Measurements from ENCODE around the gene SATL1. TPM values are rescaled to one million over a fixed set of nuclear protein-coding genes. Genes with fewer than 3 reads are reported as not detected.

SATL1 gene
- total RNA-seq, 1 experiment from 2014 or later: not detected

- Histone ChIP-seq H3K4me1 (ENCODE audit: control insufficient read depth in 1 of 2, insufficient read depth in 2 of 2, low read length in 2 of 2) (no peaks in the 10 kb centered on the region), H3K9me2 (ENCODE audit: insufficient read depth) (no peaks in the 10 kb centered on the region), H3K4me2 (ENCODE audit: low read length) (no peak overlapping the region), H3K27me3 (ENCODE audit: insufficient read depth, low read length) (0 out of 2 replicates have a peak, but pooled peaks cover 5% of the 10 kb centered on the region), H4K20me1 (ENCODE audit: insufficient read depth) (no peaks in the 10 kb centered on the region), H3K9ac (ENCODE audit: low read length) (no peak overlapping the region), H3K9me3 (ENCODE audit: control insufficient read depth in 1 of 2, insufficient read depth in 1 of 2, low read depth in 1 of 2, low read length in 2 of 2) (no peaks in the 10 kb centered on the region), H3K27ac (ENCODE audit: low read depth, low read length) (no peak overlapping the region), H3K36me3 (ENCODE audit: control insufficient read depth in 1 of 2, insufficient read depth in 2 of 2, low read length in 2 of 2) (no peaks in the 10 kb centered on the region), H3K79me2 (ENCODE audit: insufficient read depth, low read length) (no peaks in the 10 kb centered on the region), H3K4me3 (replicated peaks in 1 of 2; ENCODE audit: low read depth in 1 of 2, low read length in 2 of 2) (no peak overlapping the region), H2AFZ (ENCODE audit: low read depth, low read length, poor library complexity, severe bottlenecking) (no peak overlapping the region)
- no TSS peak for BruUV-seq (replicated peaks)
- TF ChIP-seq EZH2phosphoT487 (IDR thresholded peaks at IDR 0.05; ENCODE audit: borderline replicate concordance) (no peak), CEBPB (IDR thresholded peaks at IDR 0.05; ENCODE audit: low read depth) (no peak), TCF7L2 (IDR thresholded peaks at IDR 0.05; ENCODE audit: borderline replicate concordance, extremely low read depth, insufficient read depth, insufficient read length) (no peak), ZNF274 (IDR thresholded peaks at IDR 0.05; ENCODE audit: low read depth, low read length) (no peak), ELF1 (IDR thresholded peaks at IDR 0.05; ENCODE audit: borderline replicate concordance, low read depth) (no peak), POLR2A (IDR thresholded peaks at IDR 0.05; ENCODE audit: borderline replicate concordance, extremely low read depth, insufficient read depth, insufficient read length) (no peak), EZH2 (IDR thresholded peaks at IDR 0.05) (no peak), EGR1 (IDR thresholded peaks at IDR 0.05; ENCODE audit: low read depth) (no peak), REST (IDR thresholded peaks at IDR 0.05; ENCODE audit: low read depth) (no peak), SP1 (IDR thresholded peaks at IDR 0.05; ENCODE audit: low read depth) (no peak), CBX3 (IDR thresholded peaks at IDR 0.05; ENCODE audit: low read depth) (no peak), YY1 (IDR thresholded peaks at IDR 0.05; ENCODE audit: extremely low read depth, insufficient replicate concordance, low read depth, low read length) (no peak)
- ATAC-seq: no peak
- POLR2A ChIA-PET: no interaction called here
- DNase-seq (ENCODE audit: low read depth, low spot score): no peak
- CTCF ChIA-PET: no interaction called here
- intact Hi-C loops (cut with micrococcal nuclease): no loop called here
- RAD21 ChIA-PET (ENCODE audit: low non-redundant PET in 1 of 2, low total read pairs in 2 of 2, uncharacterized antibody in 2 of 2, unreplicated experiment in 2 of 2): no interaction called here
Measured at GRCh38 chrX:85159644-85160043, 83.9 kb downstream of the SATL1 start.

Measured in HCT116 (cell line).